PC-3 (cell line): ENCODE measurements around the gene CYLD.

Experiments used
- EZH2 ChIP-seq: fragments of 300-600 bp; sonication (generic); IDR thresholded peaks from one replicate; pipeline ENCODE4 v1.6.1; 2017; ENCODE audit warnings: antibody characterized with exemption, mild to moderate bottlenecking, low read length; ENCODE audit not compliant: unreplicated experiment
- EZH2phosphoT487 ChIP-seq: fragments of 300-600 bp; sonication (generic); IDR thresholded peaks from 2 replicates; pipeline ENCODE4 v1.6.1; 2018; ENCODE audit warnings: mild to moderate bottlenecking, antibody characterized with exemption, low read length, borderline replicate concordance
- TF ChIP-seq, protein P1 (sequence below): fragments of 300-600 bp; sonication (generic); conservative IDR thresholded peaks from 2 replicates; pipeline ENCODE4 v1.5.1; 2017; ENCODE audit warnings: antibody characterized with exemption, low read depth, mild to moderate bottlenecking, low read length

GRCh38 chr16:50694206-50694605 lies 47.7 kb upstream of the CYLD start:
- TF ChIP-seq EZH2 (no peak), EZH2phosphoT487 (no peak)
- TF ChIP-seq, protein P1, sequence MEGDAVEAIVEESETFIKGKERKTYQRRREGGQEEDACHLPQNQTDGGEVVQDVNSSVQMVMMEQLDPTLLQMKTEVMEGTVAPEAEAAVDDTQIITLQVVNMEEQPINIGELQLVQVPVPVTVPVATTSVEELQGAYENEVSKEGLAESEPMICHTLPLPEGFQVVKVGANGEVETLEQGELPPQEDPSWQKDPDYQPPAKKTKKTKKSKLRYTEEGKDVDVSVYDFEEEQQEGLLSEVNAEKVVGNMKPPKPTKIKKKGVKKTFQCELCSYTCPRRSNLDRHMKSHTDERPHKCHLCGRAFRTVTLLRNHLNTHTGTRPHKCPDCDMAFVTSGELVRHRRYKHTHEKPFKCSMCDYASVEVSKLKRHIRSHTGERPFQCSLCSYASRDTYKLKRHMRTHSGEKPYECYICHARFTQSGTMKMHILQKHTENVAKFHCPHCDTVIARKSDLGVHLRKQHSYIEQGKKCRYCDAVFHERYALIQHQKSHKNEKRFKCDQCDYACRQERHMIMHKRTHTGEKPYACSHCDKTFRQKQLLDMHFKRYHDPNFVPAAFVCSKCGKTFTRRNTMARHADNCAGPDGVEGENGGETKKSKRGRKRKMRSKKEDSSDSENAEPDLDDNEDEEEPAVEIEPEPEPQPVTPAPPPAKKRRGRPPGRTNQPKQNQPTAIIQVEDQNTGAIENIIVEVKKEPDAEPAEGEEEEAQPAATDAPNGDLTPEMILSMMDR: no peak
